MM.1S (cell line): ENCODE results near the gene CABCOCO1.

Source experiments
- DNase-seq: peaks from one replicate; pipeline ENCODE4 v3.0.0-alpha.2; 2015
- H2AFZ ChIP-seq: fragments of 300-600 bp; sonication (generic); 2 replicates; pipeline ENCODE4 v1.6.0; 2016; ENCODE audit warnings: antibody characterized with exemption, low read length
- H3F3A ChIP-seq: fragments of 300-600 bp; sonication (generic); 2 replicates; pipeline ENCODE4 v1.6.1; 2016; ENCODE audit warnings: mild to moderate bottlenecking, antibody characterized with exemption, low read length, moderate library complexity, mixed read lengths; ENCODE audit not compliant: insufficient read depth
- H3K27ac ChIP-seq: fragments of 300-600 bp; sonication (generic); 2 replicates; pipeline ENCODE4 v1.5.1; 2016; ENCODE audit warnings: mild to moderate bottlenecking, low read length
- H3K27me3 ChIP-seq: fragments of 300-600 bp; sonication (generic); replicated peaks from 2 replicates; pipeline ENCODE4 v1.6.0; 2016; ENCODE audit warnings: low read length; ENCODE audit not compliant: insufficient read depth
- H3K36me3 ChIP-seq: fragments of 300-600 bp; sonication (generic); replicated peaks from 2 replicates; pipeline ENCODE4 v1.6.1; 2016; ENCODE audit warnings: mild to moderate bottlenecking, low read length, mixed read lengths; ENCODE audit not compliant: insufficient read depth
- H3K4me1 ChIP-seq: fragments of 300-600 bp; sonication (generic); 2 replicates; pipeline ENCODE4 v1.6.1; 2016; ENCODE audit warnings: low read length, mixed read lengths
- H3K4me2 ChIP-seq: fragments of 300-600 bp; sonication (generic); 2 replicates; pipeline ENCODE4 v1.6.0; 2016; ENCODE audit warnings: low read depth, low read length
- H3K4me3 ChIP-seq: fragments of 300-600 bp; sonication (generic); 2 replicates; pipeline ENCODE4 v1.5.1; 2016; ENCODE audit warnings: low read length, mixed read lengths
- H3K79me2 ChIP-seq: fragments of 300-600 bp; sonication (generic); 2 replicates; pipeline ENCODE4 v1.6.1; 2016; ENCODE audit warnings: mixed run types, low read length, mixed read lengths
- H3K9ac ChIP-seq: fragments of 300-600 bp; sonication (generic); 2 replicates; pipeline ENCODE4 v1.6.1; 2016; ENCODE audit warnings: low read length, mixed read lengths
- H3K9me2 ChIP-seq: fragments of 300-600 bp; sonication (generic); replicated peaks from 2 replicates; pipeline ENCODE4 v1.6.1; 2016; ENCODE audit warnings: mild to moderate bottlenecking, low read length, mixed read lengths; ENCODE audit not compliant: insufficient read depth
- H3K9me3 ChIP-seq: fragments of 300-600 bp; sonication (generic); replicated peaks from 2 replicates; pipeline ENCODE4 v1.6.1; 2016; ENCODE audit warnings: mild to moderate bottlenecking, low read length, mixed read lengths; ENCODE audit not compliant: insufficient read depth
- H4K20me1 ChIP-seq: fragments of 300-600 bp; sonication (generic); 2 replicates; pipeline ENCODE4 v1.6.1; 2016; ENCODE audit warnings: mild to moderate bottlenecking, low read length, moderate library complexity, mixed read lengths; ENCODE audit not compliant: insufficient read depth
- CTCF ChIP-seq: fragments of 300-600 bp; sonication (generic); IDR thresholded peaks from 2 replicates; pipeline ENCODE4 v1.5.1; 2016; ENCODE audit warnings: antibody characterized with exemption, low read length, mixed read lengths
- EZH2 ChIP-seq: fragments of 300-600 bp; sonication (generic); optimal IDR thresholded peaks from 2 replicates; pipeline ENCODE3; 2017; ENCODE audit warnings: low read depth, mild to moderate bottlenecking, antibody characterized with exemption, low read length, mixed read lengths
- EZH2phosphoT487 ChIP-seq: fragments of 300-600 bp; sonication (generic); IDR thresholded peaks from 2 replicates; pipeline ENCODE4 v1.6.1; 2018; ENCODE audit warnings: antibody characterized with exemption, low read length

The CABCOCO1 gene

GRCh38 chr10:61779950-61780659 lies 117.4 kb downstream of the CABCOCO1 start:
- H2AFZ ChIP-seq, result no peak overlapping the region
- DNase-seq, result no peak
- no peak overlapping the region for H3K9ac ChIP-seq
- no peaks in the 10 kb centered on the region for H4K20me1 ChIP-seq
- no peaks in the 10 kb centered on the region for H3K9me3 ChIP-seq
- no peaks in the 10 kb centered on the region for H3K9me2 ChIP-seq
- H3K79me2 ChIP-seq, result no peaks in the 10 kb centered on the region
- no peak overlapping the region for H3K27ac ChIP-seq
- no peaks in the 10 kb centered on the region for H3F3A ChIP-seq
- no peak overlapping the region for H3K4me2 ChIP-seq
- 0 out of 2 replicates have a peak, but pooled peaks cover under 1% of the 10 kb centered on the region for H3K27me3 ChIP-seq
- no peaks in the 10 kb centered on the region for H3K36me3 ChIP-seq
- H3K4me3 ChIP-seq, result no peak overlapping the region
- no peak for TF ChIP-seq EZH2phosphoT487
- TF ChIP-seq CTCF, result no peak
- no peak for TF ChIP-seq EZH2
- no peaks in the 10 kb centered on the region for H3K4me1 ChIP-seq

GRCh38 chr10:61780732-61781131 lies 118.0 kb downstream of the CABCOCO1 start:
- H3K36me3 ChIP-seq, result no peaks in the 10 kb centered on the region

GRCh38 chr10:61781969-61782403 lies 119.3 kb downstream of the CABCOCO1 start:
- no peak for DNase-seq
- TF ChIP-seq CTCF (no peak), EZH2phosphoT487 (no peak), EZH2 (no peak)
- no peaks in the 10 kb centered on the region for H3K79me2 ChIP-seq
- peaks cover 9% of the 10 kb centered on the region for H3F3A ChIP-seq
- no peak overlapping the region for H3K27ac ChIP-seq
- H3K36me3 ChIP-seq, result no peaks in the 10 kb centered on the region
- H3K9me3 ChIP-seq, result no peaks in the 10 kb centered on the region
- H3K9ac ChIP-seq, result no peak overlapping the region
- H3K27me3 ChIP-seq, result 0 out of 2 replicates have a peak, but pooled peaks cover 4% of the 10 kb centered on the region
- H4K20me1 ChIP-seq, result no peaks in the 10 kb centered on the region
- no peak overlapping the region for H2AFZ ChIP-seq
- no peaks in the 10 kb centered on the region for H3K9me2 ChIP-seq
- H3K4me1 ChIP-seq, result peaks cover 8% of the 10 kb centered on the region
- no peak overlapping the region for H3K4me2 ChIP-seq
- no peak overlapping the region for H3K4me3 ChIP-seq

More at GRCh38 chr10:61780732-61781131, 118.0 kb downstream of the CABCOCO1 start:
- H3K9ac ChIP-seq, result no peak overlapping the region
- 0 out of 2 replicates have a peak, but pooled peaks cover 4% of the 10 kb centered on the region for H3K27me3 ChIP-seq
- no peak overlapping the region for H3K4me2 ChIP-seq
- H3F3A ChIP-seq, result no peaks in the 10 kb centered on the region
- H3K4me3 ChIP-seq, result no peak overlapping the region
- no peak overlapping the region for H2AFZ ChIP-seq
- no peak for TF ChIP-seq CTCF
- no peak for TF ChIP-seq EZH2phosphoT487
- TF ChIP-seq EZH2, result no peak
- no peaks in the 10 kb centered on the region for H3K79me2 ChIP-seq
- no peak overlapping the region for H3K27ac ChIP-seq
- no peaks in the 10 kb centered on the region for H3K9me3 ChIP-seq
- no peaks in the 10 kb centered on the region for H3K4me1 ChIP-seq
- H3K9me2 ChIP-seq, result no peaks in the 10 kb centered on the region
- no peak for DNase-seq
- no peaks in the 10 kb centered on the region for H4K20me1 ChIP-seq
